IMR-90 (cell line): ENCODE data around the gene CD300LF. TPM values are rescaled to one million over a fixed set of nuclear protein-coding genes. Genes with fewer than 3 reads are reported as not detected.

ENCODE experiments used
- ATAC-seq: fragments of 200-7000 bp; cut with Tn5 transposase; 2 replicates; pipeline ENCODE4 v1.9.1; 2020; ENCODE audit warnings: low read depth, mild to moderate bottlenecking, moderate library complexity
- BruUV-seq: library from RNA; stranded (reverse); fragments of 400-500 nt; replicated peaks from 2 replicates; lab custom pipeline; 2021; lab: Mats Ljungman, UMichigan
- CTCF ChIA-PET: fragments of 300-600 bp; formaldehyde crosslinking; extraction: SDS; loops from one replicate; lab custom pipeline; 2021; ENCODE audit warnings: antibody characterized with exemption; lab: Yijun Ruan, JAX
- POLR2A ChIA-PET: fragments of 300-600 bp; sonication (Branson Sonifier 250); formaldehyde crosslinking; loops from one replicate; lab custom pipeline; 2022; ENCODE audit warnings: antibody characterized with exemption; ENCODE audit not compliant: unreplicated experiment; lab: Charles Lee
- DNase-seq: peaks from one replicate; pipeline ENCODE4 v3.0.0; 2013
- H2AFZ ChIP-seq: replicated peaks from 2 replicates; pipeline ENCODE3; 2013; ENCODE audit warnings: low read length, mild to moderate bottlenecking; ENCODE audit not compliant: poor library complexity
- H2AK5ac ChIP-seq: 2 replicates; pipeline ENCODE4 v1.6.1; 2013; ENCODE audit warnings: low read depth, low read length, inconsistent platforms
- H2AK9ac ChIP-seq: replicated peaks from 2 replicates; pipeline ENCODE3; 2013; ENCODE audit warnings: mild to moderate bottlenecking, low read depth, low read length, moderate library complexity; ENCODE audit not compliant: poor library complexity
- H2BK120ac ChIP-seq: 2 replicates; pipeline ENCODE4 v1.6.1; 2013; ENCODE audit warnings: low read depth, low read length, inconsistent platforms
- H2BK15ac ChIP-seq: 3 replicates; pipeline ENCODE4 v1.6.1; 2013; ENCODE audit warnings: low read depth, low read length, inconsistent platforms
- H2BK20ac ChIP-seq: 2 replicates; pipeline ENCODE4 v1.6.1; 2013; ENCODE audit warnings: low read depth, mild to moderate bottlenecking, inconsistent platforms, low read length, moderate library complexity
- H2BK5ac ChIP-seq: 2 replicates; pipeline ENCODE4 v1.6.1; 2013; ENCODE audit warnings: mild to moderate bottlenecking, low read depth, low read length, inconsistent platforms; ENCODE audit not compliant: poor library complexity, severe bottlenecking
- H3K14ac ChIP-seq: replicated peaks from 2 replicates; pipeline ENCODE4 v1.6.1; 2013; ENCODE audit warnings: low read depth, low read length, inconsistent platforms
- H3K18ac ChIP-seq: 2 replicates; pipeline ENCODE4 v1.6.1; 2013; ENCODE audit warnings: low read depth, low read length, control low read depth
- H3K23ac ChIP-seq: 2 replicates; pipeline ENCODE4 v1.6.1; 2013; ENCODE audit warnings: low read depth, low read length, inconsistent platforms
- H3K27ac ChIP-seq: 2 replicates; pipeline ENCODE4 v1.5.1; 2013; ENCODE audit warnings: mild to moderate bottlenecking, control low read depth, low read length; ENCODE audit not compliant: insufficient read depth
- H3K27me3 ChIP-seq: 2 replicates; pipeline ENCODE4 v1.6.1; 2013; ENCODE audit warnings: low read length; ENCODE audit not compliant: control insufficient read depth, insufficient read depth
- H3K36me3 ChIP-seq: 2 replicates; pipeline ENCODE4 v1.6.1; 2013; ENCODE audit warnings: low read length, mixed read lengths; ENCODE audit not compliant: control insufficient read depth, insufficient read depth
- H3K4ac ChIP-seq: 2 replicates; pipeline ENCODE4 v1.6.1; 2013; ENCODE audit warnings: low read depth, low read length, inconsistent platforms
- H3K4me1 ChIP-seq: 2 replicates; pipeline ENCODE4 v1.6.1; 2013; ENCODE audit warnings: low read length, mixed read lengths; ENCODE audit not compliant: control insufficient read depth, insufficient read depth
- H3K4me2 ChIP-seq: 2 replicates; pipeline ENCODE4 v1.6.1; 2013; ENCODE audit warnings: low read depth, mild to moderate bottlenecking, control low read depth, low read length, moderate library complexity
- H3K4me3 ChIP-seq: 2 replicates; pipeline ENCODE4 v1.5.1; 2013; ENCODE audit warnings: low read depth, mild to moderate bottlenecking, control low read depth, low read length, moderate library complexity; ENCODE audit not compliant: insufficient read depth
- H3K56ac ChIP-seq: 2 replicates; pipeline ENCODE4 v1.6.1; 2013; ENCODE audit warnings: low read length, inconsistent platforms; ENCODE audit not compliant: insufficient read depth; ENCODE audit errors: extremely low read depth
- H3K79me1 ChIP-seq, 2 experiments: 2 replicates each; pipeline ENCODE4 v1.6.1; 2013; ENCODE audit warnings: low read length in 2 of 2, inconsistent platforms in 1 of 2, low read depth in 1 of 2
- H3K9ac ChIP-seq: 2 replicates; pipeline ENCODE4 v1.6.1; 2013; ENCODE audit warnings: low read depth, low read length, control low read depth
- H3K9me1 ChIP-seq: 2 replicates; pipeline ENCODE4 v1.6.1; 2013; ENCODE audit warnings: low read length, inconsistent platforms; ENCODE audit not compliant: insufficient read depth
- H3K9me3 ChIP-seq: 2 replicates; pipeline ENCODE4 v1.6.1; 2013; ENCODE audit warnings: low read length; ENCODE audit not compliant: control insufficient read depth, insufficient read depth
- H4K20me1 ChIP-seq: 2 replicates; pipeline ENCODE4 v1.6.1; 2013; ENCODE audit warnings: low read length, inconsistent platforms; ENCODE audit not compliant: insufficient read depth
- H4K5ac ChIP-seq: 2 replicates; pipeline ENCODE4 v1.6.1; 2013; ENCODE audit warnings: mild to moderate bottlenecking, low read depth, low read length, control low read depth
- H4K8ac ChIP-seq, 2 experiments: 2 replicates each; pipeline ENCODE4 v1.6.1; 2013; ENCODE audit warnings: low read depth in 2 of 2, low read length in 2 of 2, control low read depth in 1 of 2, inconsistent platforms in 1 of 2
- H4K91ac ChIP-seq: 2 replicates; pipeline ENCODE4 v1.6.1; 2013; ENCODE audit warnings: low read depth, low read length, inconsistent platforms; ENCODE audit not compliant: insufficient read depth
- CHD1 ChIP-seq: IDR thresholded peaks from 2 replicates; pipeline ENCODE4 v1.6.1; 2012; ENCODE audit warnings: low read depth, low read length, improper control_type of control experiment
- WGBS, 2 experiments: methylation state at CpG; one replicate each; pipeline versions ENCODE4 v1.1.5 to v1.1.7; 2013; ENCODE audit warnings: missing lambda C conversion rate in 2 of 2; ENCODE audit not compliant: insufficient read length in 1 of 2; ENCODE audit errors: extremely low coverage in 2 of 2; 5-methylcytosine and 5-hydroxymethylcytosine counted together
- dilution Hi-C: fragments of 300-500 bp; cut with HindIII; formaldehyde crosslinking; loops from one replicate; pipeline ENCODE4 v1.14.3; 2018; ENCODE audit warnings: low sequenced_read_pairs; ENCODE audit not compliant: unreplicated experiment
- in situ Hi-C: fragments of 300-500 bp; cut with MboI; formaldehyde crosslinking; loops from 3 replicates; pipeline ENCODE4 v1.14.3; 2019; ENCODE audit warnings: low sequenced_read_pairs, inconsistent platforms, mixed read lengths
- intact Hi-C: fragments of 100-400 bp; cut with micrococcal nuclease; formaldehyde crosslinking; loops from 2 replicates; pipeline ENCODE4 v1.10.0; 2022
- polyA plus RNA-seq, 3 experiments: library from polyadenylated mRNA; depleted of rRNA; stranded (reverse); fragments of >200 nt; gene quantifications; 2 replicates each; pipeline ENCODE4 v1.2.3, GENCODE V29; 2012; ENCODE audit warnings: low replicate concordance in 1 of 3
- total RNA-seq: library from RNA; depleted of rRNA; stranded (reverse); fragments of >200 nt; gene quantifications from 2 replicates; pipeline ENCODE4 v1.2.3, GENCODE V29; 2012

The CD300LF gene
- total and polyA plus RNA-seq, 2 of the 4 experiments (the other 2 are of a cell fraction): not detected

DNA sequence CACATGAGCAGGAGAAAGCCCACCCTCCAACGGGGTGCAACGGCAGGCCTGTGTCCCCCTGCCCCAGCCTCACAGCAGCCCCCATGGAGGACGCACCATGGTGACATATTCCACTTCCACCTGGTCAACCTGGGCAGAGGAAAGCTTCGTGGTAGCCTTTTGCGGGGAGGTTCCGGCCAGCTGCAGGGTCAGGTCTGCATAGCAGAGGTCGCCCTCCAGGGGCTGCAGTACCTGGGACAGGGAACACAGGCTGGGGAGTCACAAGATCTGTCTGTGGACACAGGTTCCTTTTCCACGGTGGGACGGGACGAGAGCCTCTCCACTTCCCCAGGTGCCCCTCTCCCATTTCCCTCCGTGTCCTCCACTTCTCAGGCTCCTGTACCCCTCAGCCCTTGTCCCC is 17.1 kb downstream of the CD300LF start:
- H2AFZ ChIP-seq: no peak overlapping the region
- no peaks in the 10 kb centered on the region; the same call in 1 of the 2 replicates for H3K9me1 ChIP-seq
- no peak overlapping the region for H3K4ac ChIP-seq
- H4K8ac ChIP-seq: no peak overlapping the region
- H3K56ac ChIP-seq: no peak overlapping the region
- no peak overlapping the region for H2AK9ac ChIP-seq
- H4K5ac ChIP-seq: no peak overlapping the region
- no peak overlapping the region for H4K91ac ChIP-seq
- dilution Hi-C loops (no loop called here), in situ Hi-C loops (no loop called here), intact Hi-C loops (no loop called here)
- H3K4me2 ChIP-seq: no peak overlapping the region
- no peaks in the 10 kb centered on the region for H3K36me3 ChIP-seq
- no peak for TF ChIP-seq CHD1
- CTCF ChIA-PET: no interaction called here
- H2BK20ac ChIP-seq: no peak overlapping the region
- no peaks in the 10 kb centered on the region for H3K4me1 ChIP-seq
- H2BK5ac ChIP-seq: no peak overlapping the region
- no peak overlapping the region for H3K9ac ChIP-seq
- H4K20me1 ChIP-seq: no peaks in the 10 kb centered on the region; the same call in 1 of the 2 replicates
- H3K9me3 ChIP-seq: no peaks in the 10 kb centered on the region
- H2BK15ac ChIP-seq: no peak overlapping the region
- POLR2A ChIA-PET: no interaction called here
- no peak overlapping the region for H3K4me3 ChIP-seq
- H3K79me1 ChIP-seq: no peaks in the 10 kb centered on the region
- no peak for ATAC-seq
- H3K14ac ChIP-seq: no peak overlapping the region
- BruUV-seq: no TSS peak
- 61% methylated on average over 7 of the region's 11 CpGs; no CpG with 5 or more reads in 1 of the 2 experiments for WGBS, 2 experiments
- no peak overlapping the region for H3K27ac ChIP-seq
- H3K18ac ChIP-seq: no peak overlapping the region
- no peak for DNase-seq
- H3K23ac ChIP-seq: no peak overlapping the region
- no peak overlapping the region for H2AK5ac ChIP-seq
- H2BK120ac ChIP-seq: no peak overlapping the region
- no peaks in the 10 kb centered on the region for H3K27me3 ChIP-seq
